ENCODE measurements around the gene HOXC13. TPM values are rescaled to one million over a fixed set of nuclear protein-coding genes. Genes with fewer than 3 reads are reported as not detected.
A peak's percentile ranks its signal among the peaks of the same experiment; 100 is the strongest.

HOXC13 gene
- total RNA-seq, 2 experiments from 2014 or later = not detected

DNA sequence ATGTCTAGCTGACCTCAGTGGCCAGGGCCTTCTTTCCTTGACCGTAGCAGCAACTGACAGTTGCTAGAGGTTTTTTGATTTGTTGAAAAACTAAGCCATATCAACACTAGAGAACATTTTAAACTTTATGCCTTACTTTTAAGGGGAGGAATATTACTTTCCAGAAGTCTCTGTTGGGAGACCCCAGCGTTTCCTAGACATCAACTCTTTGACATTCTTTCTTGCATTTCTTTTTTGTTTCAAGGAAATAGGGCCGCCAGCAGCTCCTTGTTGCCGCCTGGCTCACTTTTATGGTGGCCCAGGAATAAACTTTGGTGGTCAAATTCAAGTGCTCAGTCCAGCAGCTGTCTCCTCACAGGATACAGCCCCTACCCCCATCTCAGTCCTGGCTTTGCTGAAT, 31.8 kb downstream of the HOXC13 start:
- H3K27me3 Mint-ChIP-seq (ENCODE audit: low read depth) = peaks cover 91% of the 10 kb centered on the region
- peaks cover 7% of the 10 kb centered on the region for H3K36me3 Mint-ChIP-seq (ENCODE audit: low read depth)
- DNase-seq (no peak), ATAC-seq (no peak)
- no peaks in the 10 kb centered on the region for H3K9me3 Mint-ChIP-seq (ENCODE audit: insufficient read depth)
- H3K27ac Mint-ChIP-seq = no peak overlapping the region
- peaks cover 18% of the 10 kb centered on the region for H3K4me1 Mint-ChIP-seq (ENCODE audit: low read depth)
- ChIA-PET CTCF (no interaction called here), POLR2A (no interaction called here)
- no peak overlapping the region for H3K4me3 Mint-ChIP-seq

GRCh38 chr12:53971129-53971528, 32.5 kb downstream of the HOXC13 start:
- ATAC-seq (no peak), DNase-seq (no peak)
- H3K9me3 Mint-ChIP-seq (ENCODE audit: insufficient read depth) = no peaks in the 10 kb centered on the region
- ChIA-PET POLR2A (interaction anchor here (0.6 kb wide), 1 partner anchor 35 kb away, joined by 3 read pairs; no protein-coding TSS in a partner anchor), CTCF (interaction anchor here (0.8 kb wide), 1 partner anchor 230 kb away, joined by 3 read pairs; no protein-coding TSS in a partner anchor)
- H3K36me3 Mint-ChIP-seq (ENCODE audit: low read depth) = peaks cover 9% of the 10 kb centered on the region
- H3K4me1 Mint-ChIP-seq (ENCODE audit: low read depth) = peaks cover 19% of the 10 kb centered on the region
- no peak overlapping the region for H3K27ac Mint-ChIP-seq
- H3K4me3 Mint-ChIP-seq = no peak overlapping the region
- H3K27me3 Mint-ChIP-seq (ENCODE audit: low read depth) = peaks cover 90% of the 10 kb centered on the region

DNA sequence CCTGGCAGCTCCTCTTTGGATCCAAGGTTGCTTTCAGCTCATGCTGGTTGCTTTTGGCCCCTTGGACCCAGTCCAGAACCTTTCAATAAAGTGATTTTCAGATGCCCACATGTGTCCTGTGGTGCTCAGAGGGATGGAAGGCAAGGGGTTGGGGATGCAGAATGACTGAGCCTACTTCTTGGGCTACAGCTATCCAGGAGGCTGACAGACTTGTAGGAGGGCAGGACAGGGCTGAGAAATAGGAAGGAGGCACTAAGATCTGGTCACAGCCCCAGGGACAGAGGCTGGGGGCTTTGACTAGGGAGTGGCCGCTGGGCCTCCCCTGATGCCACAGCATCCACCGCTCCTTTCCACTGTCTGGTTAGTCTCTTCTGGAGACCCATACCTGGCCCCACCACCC, 33.1 kb downstream of the HOXC13 start:
- DNase-seq (no peak), ATAC-seq (no peak)
- H3K4me3 Mint-ChIP-seq = no peak overlapping the region
- no peak overlapping the region for H3K27ac Mint-ChIP-seq
- H3K27me3 Mint-ChIP-seq (ENCODE audit: low read depth) = peaks cover 90% of the 10 kb centered on the region
- CTCF ChIA-PET = interaction anchor here (0.8 to 1.3 kb wide), 2 partner anchors 21 to 229 kb away, joined by 3 read pairs; no protein-coding TSS in a partner anchor
- H3K36me3 Mint-ChIP-seq (ENCODE audit: low read depth) = peaks cover 9% of the 10 kb centered on the region
- peaks cover 14% of the 10 kb centered on the region for H3K4me1 Mint-ChIP-seq (ENCODE audit: low read depth)
- H3K9me3 Mint-ChIP-seq (ENCODE audit: insufficient read depth) = no peaks in the 10 kb centered on the region
- POLR2A ChIA-PET = interaction anchor here (0.6 kb wide), 1 partner anchor 34 kb away, joined by 3 read pairs; no protein-coding TSS in a partner anchor

GRCh38 chr12:53972152-53972702, 33.6 kb downstream of the HOXC13 start:
- H3K36me3 Mint-ChIP-seq (ENCODE audit: low read depth) = peaks cover 9% of the 10 kb centered on the region
- no peak for ATAC-seq

GRCh38 chr12:53972722-53973235, 34.1 kb downstream of the HOXC13 start, which contains the start of gene HOXC11:
Gene HOXC11 (plus strand): TSS chr12:53973126. CDS start chr12:53973242, 116 bp downstream.
- ChIA-PET CTCF (interaction anchor here (1.3 to 1.4 kb wide), 2 partner anchors 13 to 22 kb away, joined by 3 read pairs; no protein-coding TSS in a partner anchor), POLR2A (no interaction called here)
- H3K9me3 Mint-ChIP-seq (ENCODE audit: insufficient read depth) = no peaks in the 10 kb centered on the region
- H3K27me3 Mint-ChIP-seq (ENCODE audit: low read depth) = peaks cover 90% of the 10 kb centered on the region
- H3K4me3 Mint-ChIP-seq = peak within 1 kb of the TSS; percentile 46
- DNase-seq = no peak
- ATAC-seq = no peak
- peak within 1 kb of the TSS; percentile 77 for H3K27ac Mint-ChIP-seq
- H3K4me1 Mint-ChIP-seq (ENCODE audit: low read depth) = peaks cover 14% of the 10 kb centered on the region
- peaks cover 9% of the 10 kb centered on the region for H3K36me3 Mint-ChIP-seq (ENCODE audit: low read depth)

More at GRCh38 chr12:53972152-53972702, 33.6 kb downstream of the HOXC13 start:
- peaks cover 14% of the 10 kb centered on the region for H3K4me1 Mint-ChIP-seq (ENCODE audit: low read depth)
- H3K9me3 Mint-ChIP-seq (ENCODE audit: insufficient read depth) = no peaks in the 10 kb centered on the region
- ChIA-PET CTCF (interaction anchor here (0.8 to 1.4 kb wide), 3 partner anchors 13 to 229 kb away, joined by 3 read pairs; no protein-coding TSS in a partner anchor), POLR2A (no interaction called here)
- H3K4me3 Mint-ChIP-seq = no peak overlapping the region
- H3K27me3 Mint-ChIP-seq (ENCODE audit: low read depth) = peaks cover 91% of the 10 kb centered on the region
- H3K27ac Mint-ChIP-seq = no peak overlapping the region
- DNase-seq = no peak

DNA sequence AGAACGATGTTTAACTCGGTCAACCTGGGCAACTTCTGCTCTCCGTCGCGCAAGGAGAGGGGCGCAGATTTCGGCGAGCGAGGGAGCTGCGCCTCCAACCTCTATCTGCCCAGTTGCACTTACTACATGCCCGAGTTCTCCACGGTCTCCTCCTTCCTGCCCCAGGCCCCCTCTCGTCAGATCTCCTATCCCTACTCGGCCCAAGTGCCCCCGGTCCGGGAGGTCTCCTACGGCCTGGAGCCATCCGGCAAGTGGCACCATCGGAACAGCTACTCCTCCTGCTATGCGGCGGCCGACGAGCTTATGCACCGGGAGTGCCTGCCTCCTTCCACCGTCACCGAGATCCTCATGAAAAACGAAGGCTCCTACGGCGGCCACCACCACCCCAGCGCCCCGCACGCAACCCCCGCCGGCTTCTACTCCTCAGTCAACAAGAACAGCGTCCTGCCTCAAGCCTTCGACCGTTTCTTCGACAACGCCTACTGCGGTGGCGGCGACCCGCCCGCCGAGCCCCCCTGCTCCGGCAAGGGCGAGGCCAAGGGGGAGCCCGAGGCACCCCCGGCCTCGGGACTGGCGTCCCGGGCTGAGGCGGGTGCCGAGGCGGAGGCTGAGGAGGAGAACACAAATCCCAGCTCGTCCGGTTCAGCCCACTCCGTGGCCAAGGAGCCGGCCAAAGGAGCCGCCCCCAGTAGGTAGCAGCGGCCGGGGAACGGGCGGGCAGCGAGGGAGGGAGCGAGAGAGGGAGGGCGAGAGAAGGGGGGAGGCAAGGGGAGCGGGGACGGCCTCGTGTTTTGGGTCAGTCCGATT, 34.8 kb downstream of the HOXC13 start:
- Mint-ChIP-seq H3K27me3 (ENCODE audit: low read depth) (peaks cover 89% of the 10 kb centered on the region), H3K4me3 (peak overlapping the region; percentile 46), H3K36me3 (ENCODE audit: low read depth) (peaks cover 9% of the 10 kb centered on the region), H3K9me3 (ENCODE audit: insufficient read depth) (no peaks in the 10 kb centered on the region), H3K4me1 (ENCODE audit: low read depth) (peaks cover 17% of the 10 kb centered on the region), H3K27ac (peak overlapping the region; percentile 77)
- ATAC-seq = no peak
- DNase-seq = no peak
- CTCF ChIA-PET = interaction anchor here (1.4 kb wide), 1 partner anchor 12 kb away, joined by 3 read pairs; no protein-coding TSS in a partner anchor
- POLR2A ChIA-PET = no interaction called here

DNA sequence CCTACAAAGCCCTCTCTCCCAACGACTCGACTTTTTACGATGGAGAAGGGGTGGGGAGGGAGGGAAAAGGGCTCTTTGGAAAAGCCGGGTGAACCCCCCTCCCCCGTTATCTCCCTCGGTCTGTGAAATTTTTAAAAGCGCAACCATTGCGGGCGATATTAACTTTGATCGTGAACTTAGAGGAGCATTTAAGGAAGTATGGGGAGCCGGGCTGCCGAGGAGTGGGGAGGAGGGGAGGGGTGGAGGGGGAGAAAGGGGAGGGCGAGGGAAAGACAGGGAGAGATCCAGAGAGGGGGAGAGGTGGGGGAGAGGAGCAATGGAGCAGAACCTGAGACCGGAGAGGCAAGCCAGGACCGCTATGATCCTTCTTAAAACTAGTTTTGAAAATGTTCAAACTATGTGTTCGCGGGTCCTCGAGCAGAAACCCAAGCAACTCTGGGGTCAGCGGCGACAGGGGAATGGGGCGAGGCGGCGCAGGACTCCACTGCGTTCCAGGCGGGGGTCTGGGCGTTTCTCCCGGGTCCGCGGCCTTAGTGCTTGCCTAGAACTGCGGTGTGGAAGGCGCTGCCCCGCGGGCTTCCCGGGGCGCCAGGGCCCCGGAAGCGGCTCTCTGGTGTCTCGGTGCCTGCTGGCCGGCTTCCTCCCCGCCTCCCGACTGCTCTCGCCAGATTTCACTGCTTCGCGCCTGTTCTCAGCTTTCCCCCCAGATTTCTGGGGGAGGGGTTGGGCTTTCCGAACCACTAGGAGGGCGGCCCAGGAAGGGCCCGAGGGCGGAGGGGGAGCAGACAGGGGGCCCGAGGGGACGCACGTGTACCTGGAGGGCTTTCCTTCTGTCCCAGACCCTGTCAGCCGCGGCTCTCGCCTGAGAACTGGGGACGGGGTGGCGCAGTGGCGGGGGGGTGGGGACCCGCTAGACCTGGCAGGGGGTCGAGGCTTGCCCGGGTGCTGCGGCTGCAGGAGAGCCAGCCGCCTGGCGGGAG, 35.7 kb downstream of the HOXC13 start, which contains the start of gene HOTAIR:
Gene HOTAIR (minus strand): TSS at position 871 of the 980 bp plus-strand sequence.
- peaks cover 9% of the 10 kb centered on the region for H3K36me3 Mint-ChIP-seq (ENCODE audit: low read depth)
- H3K9me3 Mint-ChIP-seq (ENCODE audit: insufficient read depth) = no peaks in the 10 kb centered on the region
- peak; percentile 42 for ATAC-seq
- CTCF ChIA-PET = no interaction called here
- H3K4me1 Mint-ChIP-seq (ENCODE audit: low read depth) = peaks cover 17% of the 10 kb centered on the region
- H3K27me3 Mint-ChIP-seq (ENCODE audit: low read depth) = peaks cover 89% of the 10 kb centered on the region
- no peak for DNase-seq
- POLR2A ChIA-PET = no interaction called here
- H3K4me3 Mint-ChIP-seq = peak within 1 kb of the TSS; percentile 40
- H3K27ac Mint-ChIP-seq = peak within 1 kb of the TSS; percentile 60

DNA sequence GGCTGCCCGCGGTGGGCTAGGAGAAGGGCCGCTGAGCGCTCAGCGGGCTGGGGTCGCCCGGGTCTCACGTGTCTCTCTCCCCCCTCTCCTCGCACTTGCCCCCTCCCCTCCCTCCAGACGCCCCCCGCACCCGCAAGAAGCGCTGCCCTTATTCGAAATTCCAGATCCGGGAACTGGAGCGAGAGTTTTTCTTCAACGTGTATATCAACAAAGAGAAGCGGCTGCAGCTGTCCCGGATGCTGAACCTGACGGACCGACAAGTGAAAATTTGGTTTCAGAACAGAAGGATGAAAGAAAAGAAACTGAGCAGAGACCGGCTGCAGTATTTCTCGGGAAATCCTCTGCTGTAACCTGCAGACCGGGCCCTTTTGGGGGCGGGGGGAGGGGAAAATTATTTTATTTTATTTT, 36.4 kb downstream of the HOXC13 start:
- no peak for ATAC-seq
- no peaks in the 10 kb centered on the region for H3K9me3 Mint-ChIP-seq (ENCODE audit: insufficient read depth)
- H3K27ac Mint-ChIP-seq = no peak overlapping the region
- H3K27me3 Mint-ChIP-seq (ENCODE audit: low read depth) = peaks cover 89% of the 10 kb centered on the region
- no peak overlapping the region for H3K4me3 Mint-ChIP-seq
- CTCF ChIA-PET = no interaction called here
- DNase-seq = no peak
- H3K36me3 Mint-ChIP-seq (ENCODE audit: low read depth) = peaks cover 9% of the 10 kb centered on the region
- H3K4me1 Mint-ChIP-seq (ENCODE audit: low read depth) = peaks cover 17% of the 10 kb centered on the region
- POLR2A ChIA-PET = no interaction called here

GRCh38 chr12:53975479-53976152, 37.0 kb downstream of the HOXC13 start:
- Mint-ChIP-seq H3K4me3 (peak overlapping the region; percentile 40), H3K36me3 (ENCODE audit: low read depth) (peaks cover 11% of the 10 kb centered on the region), H3K27ac (peak overlapping the region; percentile 45), H3K4me1 (ENCODE audit: low read depth) (peaks cover 22% of the 10 kb centered on the region), H3K27me3 (ENCODE audit: low read depth) (peaks cover 88% of the 10 kb centered on the region), H3K9me3 (ENCODE audit: insufficient read depth) (no peaks in the 10 kb centered on the region)
- ChIA-PET POLR2A (no interaction called here), CTCF (interaction anchor here (0.9 to 1.9 kb wide), 4 partner anchors 9 to 240 kb away, joined by 3 to 11 read pairs (median 4); partner anchors contain the start of gene HOXC10)
- ATAC-seq (no peak), DNase-seq (no peak)

GRCh38 chr12:53976172-53976822, 37.7 kb downstream of the HOXC13 start:
- Mint-ChIP-seq H3K9me3 (ENCODE audit: insufficient read depth) (no peaks in the 10 kb centered on the region), H3K4me3 (no peak overlapping the region), H3K27me3 (ENCODE audit: low read depth) (peaks cover 87% of the 10 kb centered on the region), H3K36me3 (ENCODE audit: low read depth) (peaks cover 11% of the 10 kb centered on the region), H3K4me1 (ENCODE audit: low read depth) (peaks cover 26% of the 10 kb centered on the region), H3K27ac (no peak overlapping the region)
- ChIA-PET CTCF (interaction anchor here (0.9 to 1.9 kb wide), 4 partner anchors 9 to 239 kb away, joined by 3 to 11 read pairs (median 4); partner anchors contain the start of gene HOXC10), POLR2A (no interaction called here)
- ATAC-seq (no peak), DNase-seq (no peak)

Measured in activated CD8-positive, alpha-beta T cell treated with anti-CD3 and anti-CD28 coated beads, Interleukin-2, amount 10 ng/mL, durations not matched to agents 7 days and 5 days (primary cell).